Panc1 (cell line): ENCODE measurements around the gene MYH11. TPM values are rescaled to one million over a fixed set of nuclear protein-coding genes. Genes with fewer than 3 reads are reported as not detected.

Source experiments
- ATAC-seq: fragments of 200-7000 bp; cut with Tn5 transposase; 2 replicates; pipeline ENCODE4 v1.9.1; 2020; ENCODE audit warnings: mild to moderate bottlenecking, moderate library complexity
- Bru-seq: library from RNA; stranded (reverse); fragments of 400-500 nt; gene quantifications from one replicate; lab custom pipeline; 2021; lab: Mats Ljungman, UMichigan
- BruChase-seq, 2 experiments: library from RNA; stranded (reverse); fragments of 400-500 nt; gene quantifications; one replicate each; lab custom pipeline; 2021; lab: Mats Ljungman, UMichigan
- BruUV-seq: library from RNA; stranded (reverse); fragments of 400-500 nt; replicated peaks from 2 replicates; lab custom pipeline; 2021; lab: Mats Ljungman, UMichigan
- CTCF ChIA-PET: fragments of 300-600 bp; sonication (Branson Sonifier 250); formaldehyde crosslinking; loops from one replicate; lab custom pipeline; 2022; ENCODE audit warnings: antibody characterized with exemption; lab: Charles Lee
- POLR2A ChIA-PET: fragments of 300-600 bp; sonication (Branson Sonifier 250); formaldehyde crosslinking; loops from one replicate; lab custom pipeline; 2022; ENCODE audit warnings: antibody characterized with exemption; lab: Charles Lee
- DNase-seq: peaks from one replicate; pipeline ENCODE4 v3.0.0-alpha.2; 2010; ENCODE audit warnings: low read depth, low spot score
- H3K27ac ChIP-seq: 2 replicates; pipeline ENCODE4 v1.5.1; 2011; ENCODE audit warnings: mild to moderate bottlenecking, low read length, inconsistent platforms
- H3K27me3 ChIP-seq: fragments of 200-500 bp; sonication (Bioruptor generic); 2 replicates; pipeline ENCODE4 v1.6.0; 2014; ENCODE audit warnings: low read length, inconsistent platforms; ENCODE audit not compliant: control insufficient read depth, insufficient read depth
- H3K36me3 ChIP-seq: fragments of 200-500 bp; sonication (Bioruptor generic); 2 replicates; pipeline ENCODE4 v1.5.1; 2014; ENCODE audit warnings: inconsistent platforms, mild to moderate bottlenecking, low read length, moderate library complexity; ENCODE audit not compliant: control insufficient read depth, insufficient read depth
- H3K4me1 ChIP-seq: 2 replicates; pipeline ENCODE4 v1.5.1; 2011; ENCODE audit warnings: inconsistent platforms, mild to moderate bottlenecking, low read length, moderate library complexity; ENCODE audit not compliant: control insufficient read depth, insufficient read depth
- H3K4me3 ChIP-seq, 2 experiments: 2 replicates each; pipeline ENCODE4 v1.5.1; 2011 to 2012; ENCODE audit warnings: low read depth in 2 of 2, low read length in 2 of 2, mild to moderate bottlenecking in 2 of 2, inconsistent platforms in 1 of 2, moderate library complexity in 1 of 2
- H3K9me3 ChIP-seq: fragments of 200-500 bp; sonication (Bioruptor generic); 2 replicates; pipeline ENCODE4 v1.5.1; 2014; ENCODE audit warnings: low read depth, mild to moderate bottlenecking, inconsistent platforms, low read length, moderate library complexity; ENCODE audit not compliant: control insufficient read depth, insufficient read depth
- POLR2AphosphoS5 ChIP-seq: IDR thresholded peaks from 2 replicates; pipeline ENCODE4 v1.6.1; 2012; ENCODE audit warnings: mild to moderate bottlenecking, low read depth, low read length, moderate library complexity
- REST ChIP-seq, 2 experiments: IDR thresholded peaks; 2 replicates each; pipeline ENCODE4 v1.6.1; 2011 to 2012; ENCODE audit warnings: low read depth in 2 of 2, control low read depth in 1 of 2, low read length in 1 of 2, mild to moderate bottlenecking in 1 of 2, moderate library complexity in 1 of 2; ENCODE audit not compliant: insufficient read depth in 1 of 2
- SIN3A ChIP-seq: IDR thresholded peaks from 2 replicates; pipeline ENCODE4 v1.6.1; 2012; ENCODE audit warnings: low read depth, mild to moderate bottlenecking, low read length, moderate library complexity, borderline replicate concordance; ENCODE audit not compliant: insufficient read depth
- TCF7L2 ChIP-seq: IDR thresholded peaks from 2 replicates; pipeline ENCODE4 v1.6.1; 2011; ENCODE audit warnings: mild to moderate bottlenecking, low read depth, low read length, inconsistent platforms
- in situ Hi-C: cut with HindIII; loops from 2 replicates; pipeline ENCODE4 v1.10.0; 2016; ENCODE audit warnings: low sequenced_read_pairs, low pct_unique_long_range_greater_than_20kb
- intact Hi-C: fragments of 100-400 bp; cut with micrococcal nuclease; formaldehyde crosslinking; loops from one replicate; pipeline ENCODE4 v1.10.0; 2022; ENCODE audit not compliant: unreplicated experiment
- long read RNA-seq: library from polyadenylated mRNA; unstranded; transcript quantifications from one replicate; pipeline ENCODE4 v2.0.0, GENCODE V29; 2021; ENCODE audit not compliant: unreplicated experiment
- polyA plus RNA-seq: library from polyadenylated mRNA; unstranded; fragments of >200 nt; gene quantifications from one replicate; pipeline ENCODE4 v1.2.1, GENCODE V29; 2012; ENCODE audit warnings: missing spikeins; ENCODE audit not compliant: insufficient read length
- total RNA-seq: library from RNA; stranded (reverse); gene quantifications from one replicate; pipeline ENCODE4 v1.2.1, GENCODE V29; 2021; ENCODE audit not compliant: unreplicated experiment
- TF ChIP-seq, protein P1 (sequence below): fragments of 450-650 bp; IDR thresholded peaks from 2 replicates; pipeline ENCODE4 v1.5.1; 2017; ENCODE audit warnings: mild to moderate bottlenecking

Gene MYH11
- total RNA-seq (0.51 TPM), Bru-seq, nascent RNA (percentile 4 among the genes with signal in this experiment), BruChase-seq, experiment 1, labeled RNA remaining after a 2-hour chase (percentile 11 among the genes with signal in this experiment), BruChase-seq, experiment 2, labeled RNA remaining after a 6-hour chase (percentile 12 among the genes with signal in this experiment)
- 0.59 TPM for polyA plus RNA-seq
- long read RNA-seq, partial matches to known transcripts: 0 of 20 reads
- long read RNA-seq, other reads (novel, unspliced or antisense): 20 of 20 reads

- Histone ChIP-seq H3K9me3 (no peaks in the 10 kb centered on the region), H3K36me3 (no peaks in the 10 kb centered on the region), H3K27ac (no peak within 1 kb of the TSS), H3K27me3 (peaks cover 25% of the 10 kb centered on the region), H3K4me1 (peaks cover 11% of the 10 kb centered on the region), H3K4me3 (peak within 1 kb of the TSS; percentile 36 to 58)
- ATAC-seq (0 out of 2 replicates have a peak, but pooled peaks have one; percentile 35), DNase-seq (no peak)
- in situ Hi-C loops: no loop called here
- ChIA-PET POLR2A (no interaction called here), CTCF (no interaction called here)
- BruUV-seq: no TSS peak
- intact Hi-C loops: no loop called here
- TF ChIP-seq REST (IDR thresholded peaks at IDR 0.05; ENCODE audit: insufficient read depth in 1 of 2, low read depth in 2 of 2, low read length in 1 of 2) (no peak), SIN3A (no peak), TCF7L2 (no peak), POLR2AphosphoS5 (no peak)
- TF ChIP-seq, protein P1, sequence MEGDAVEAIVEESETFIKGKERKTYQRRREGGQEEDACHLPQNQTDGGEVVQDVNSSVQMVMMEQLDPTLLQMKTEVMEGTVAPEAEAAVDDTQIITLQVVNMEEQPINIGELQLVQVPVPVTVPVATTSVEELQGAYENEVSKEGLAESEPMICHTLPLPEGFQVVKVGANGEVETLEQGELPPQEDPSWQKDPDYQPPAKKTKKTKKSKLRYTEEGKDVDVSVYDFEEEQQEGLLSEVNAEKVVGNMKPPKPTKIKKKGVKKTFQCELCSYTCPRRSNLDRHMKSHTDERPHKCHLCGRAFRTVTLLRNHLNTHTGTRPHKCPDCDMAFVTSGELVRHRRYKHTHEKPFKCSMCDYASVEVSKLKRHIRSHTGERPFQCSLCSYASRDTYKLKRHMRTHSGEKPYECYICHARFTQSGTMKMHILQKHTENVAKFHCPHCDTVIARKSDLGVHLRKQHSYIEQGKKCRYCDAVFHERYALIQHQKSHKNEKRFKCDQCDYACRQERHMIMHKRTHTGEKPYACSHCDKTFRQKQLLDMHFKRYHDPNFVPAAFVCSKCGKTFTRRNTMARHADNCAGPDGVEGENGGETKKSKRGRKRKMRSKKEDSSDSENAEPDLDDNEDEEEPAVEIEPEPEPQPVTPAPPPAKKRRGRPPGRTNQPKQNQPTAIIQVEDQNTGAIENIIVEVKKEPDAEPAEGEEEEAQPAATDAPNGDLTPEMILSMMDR: no peak
These were observed at the start of gene MYH11 for GRCh38 chr16:15856901-15857698. MYH11 (minus strand) TSS chr16:15857028; CDS start chr16:15838252, 18,776 bp downstream.

DNA sequence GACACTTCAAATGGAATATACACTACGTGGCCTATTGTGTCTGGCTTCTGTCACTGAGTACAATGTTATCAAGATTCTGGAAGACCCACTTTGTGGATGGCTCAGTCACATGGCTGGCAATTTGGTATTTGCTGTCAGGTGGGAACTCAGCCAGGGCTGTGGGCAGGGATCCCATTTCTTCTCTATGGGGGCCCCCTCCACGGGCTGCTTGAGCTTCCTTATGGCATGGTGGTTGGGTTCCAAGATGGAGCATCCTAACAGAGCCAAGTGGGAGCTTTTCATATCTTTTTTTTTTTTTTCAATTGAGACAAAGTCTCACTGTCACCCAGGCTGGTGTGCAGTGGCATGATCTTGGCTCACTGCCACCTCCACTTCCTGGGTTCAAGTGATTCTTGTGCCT is 49.6 kb upstream of the MYH11 start:
- Histone ChIP-seq H3K4me1 (no peaks in the 10 kb centered on the region), H3K9me3 (no peaks in the 10 kb centered on the region), H3K4me3 (no peak overlapping the region), H3K36me3 (no peaks in the 10 kb centered on the region), H3K27me3 (no peaks in the 10 kb centered on the region), H3K27ac (no peak overlapping the region)
- POLR2A ChIA-PET: no interaction called here
- BruUV-seq: no TSS peak
- intact Hi-C loops: no loop called here
- ATAC-seq: no peak
- no peak for DNase-seq
- in situ Hi-C loops: no loop called here
- TF ChIP-seq POLR2AphosphoS5 (no peak), TCF7L2 (no peak), REST (IDR thresholded peaks at IDR 0.05; ENCODE audit: insufficient read depth in 1 of 2, low read depth in 2 of 2, low read length in 1 of 2) (no peak), SIN3A (no peak)
- TF ChIP-seq, protein P1: no peak
- CTCF ChIA-PET: no interaction called here
